Measurements from ENCODE around the gene FAM234B. TPM values are rescaled to one million over a fixed set of nuclear protein-coding genes. Genes with fewer than 3 reads are reported as not detected.

The FAM234B gene
- total RNA-seq, 1 donor: 3.3 TPM

GRCh38 chr12:13002301-13003097 lies 41.7 kb upstream of the FAM234B start:
- Histone ChIP-seq H3K36me3 (ENCODE audit: insufficient read depth, low read length) (no peaks in the 10 kb centered on the region), H4K20me1 (ENCODE audit: insufficient read depth, low read length) (peaks cover 14% of the 10 kb centered on the region), H2AFZ (ENCODE audit: low read length) (no peak overlapping the region), H3K27me3 (ENCODE audit: insufficient read depth, low read length) (no peaks in the 10 kb centered on the region), H3K4me3 (ENCODE audit: insufficient read depth, low read length) (peak overlapping the region; percentile 84), H3K9me3 (ENCODE audit: low read depth, low read length) (no peaks in the 10 kb centered on the region), H3K4me2 (ENCODE audit: insufficient read depth, low read length) (peak overlapping the region; percentile 94), H3K4me1 (ENCODE audit: insufficient read depth, low read length) (peaks cover 32% of the 10 kb centered on the region), H3K79me2 (ENCODE audit: insufficient read depth, low read length) (peaks cover 46% of the 10 kb centered on the region), H3K27ac (ENCODE audit: low read depth, low read length) (no peak overlapping the region)
- peak; percentile 42 for DNase-seq (ENCODE audit: insufficient read length, low spot score, missing footprints)
- TF ChIP-seq CTCF (IDR thresholded peaks at IDR 0.05; ENCODE audit: extremely low read depth, low read depth, low read length): no peak

GRCh38 chr12:13004361-13004760 lies 39.8 kb upstream of the FAM234B start:
- no peak overlapping the region for H2AFZ ChIP-seq (ENCODE audit: low read length)
- no peaks in the 10 kb centered on the region for H3K9me3 ChIP-seq (ENCODE audit: low read depth, low read length)
- no peaks in the 10 kb centered on the region for H3K36me3 ChIP-seq (ENCODE audit: insufficient read depth, low read length)
- H3K27ac ChIP-seq (ENCODE audit: low read depth, low read length): no peak overlapping the region
- H3K4me2 ChIP-seq (ENCODE audit: insufficient read depth, low read length): no peak overlapping the region
- peaks cover 23% of the 10 kb centered on the region for H3K4me1 ChIP-seq (ENCODE audit: insufficient read depth, low read length)
- no peak for DNase-seq (ENCODE audit: insufficient read length, low spot score, missing footprints)
- H3K27me3 ChIP-seq (ENCODE audit: insufficient read depth, low read length): no peaks in the 10 kb centered on the region
- no peak for TF ChIP-seq CTCF (IDR thresholded peaks at IDR 0.05; ENCODE audit: extremely low read depth, low read depth, low read length)
- H3K79me2 ChIP-seq (ENCODE audit: insufficient read depth, low read length): peaks cover 28% of the 10 kb centered on the region
- H4K20me1 ChIP-seq (ENCODE audit: insufficient read depth, low read length): no peaks in the 10 kb centered on the region
- no peak overlapping the region for H3K4me3 ChIP-seq (ENCODE audit: insufficient read depth, low read length)

DNA sequence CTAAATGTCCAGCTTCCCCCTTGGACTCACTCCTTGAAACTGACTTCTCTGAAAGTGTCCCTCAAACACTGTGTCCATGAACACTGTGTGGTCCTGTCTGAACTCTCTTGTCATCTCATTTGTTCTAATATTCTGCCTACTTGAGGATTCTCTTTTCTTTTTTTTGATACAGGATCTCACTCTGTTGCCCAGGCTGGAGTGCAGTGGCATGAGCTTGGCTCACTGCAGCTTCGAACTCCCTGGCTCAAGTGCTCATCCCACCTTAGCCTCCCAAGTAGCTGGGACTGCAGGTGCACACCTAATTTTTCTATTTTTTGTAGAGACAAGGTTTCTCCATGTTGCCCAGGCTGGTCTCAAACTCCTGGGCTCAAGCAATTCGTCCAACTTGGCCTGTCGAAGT lies 39.2 kb upstream of the FAM234B start:
- DNase-seq (ENCODE audit: insufficient read length, low spot score, missing footprints): no peak
- Histone ChIP-seq H3K79me2 (ENCODE audit: insufficient read depth, low read length) (peaks cover 22% of the 10 kb centered on the region), H3K9me3 (ENCODE audit: low read depth, low read length) (no peaks in the 10 kb centered on the region), H2AFZ (ENCODE audit: low read length) (no peak overlapping the region), H3K27ac (ENCODE audit: low read depth, low read length) (no peak overlapping the region), H3K4me3 (ENCODE audit: insufficient read depth, low read length) (no peak overlapping the region), H3K27me3 (ENCODE audit: insufficient read depth, low read length) (no peaks in the 10 kb centered on the region), H3K36me3 (ENCODE audit: insufficient read depth, low read length) (no peaks in the 10 kb centered on the region), H4K20me1 (ENCODE audit: insufficient read depth, low read length) (no peaks in the 10 kb centered on the region), H3K4me2 (ENCODE audit: insufficient read depth, low read length) (no peak overlapping the region), H3K4me1 (ENCODE audit: insufficient read depth, low read length) (peaks cover 23% of the 10 kb centered on the region)
- TF ChIP-seq CTCF (IDR thresholded peaks at IDR 0.05; ENCODE audit: extremely low read depth, low read depth, low read length): no peak

- no peak for DNase-seq (ENCODE audit: insufficient read length, low spot score, missing footprints)
- Histone ChIP-seq H3K36me3 (ENCODE audit: insufficient read depth, low read length) (no peaks in the 10 kb centered on the region), H3K79me2 (ENCODE audit: insufficient read depth, low read length) (peaks cover 18% of the 10 kb centered on the region), H3K27me3 (ENCODE audit: insufficient read depth, low read length) (no peaks in the 10 kb centered on the region), H2AFZ (ENCODE audit: low read length) (no peak overlapping the region), H3K4me3 (ENCODE audit: insufficient read depth, low read length) (no peak overlapping the region), H3K27ac (ENCODE audit: low read depth, low read length) (no peak overlapping the region), H3K9me3 (ENCODE audit: low read depth, low read length) (no peaks in the 10 kb centered on the region), H3K4me1 (ENCODE audit: insufficient read depth, low read length) (peaks cover 23% of the 10 kb centered on the region), H4K20me1 (ENCODE audit: insufficient read depth, low read length) (no peaks in the 10 kb centered on the region), H3K4me2 (ENCODE audit: insufficient read depth, low read length) (no peak overlapping the region)
- TF ChIP-seq CTCF (IDR thresholded peaks at IDR 0.05; ENCODE audit: extremely low read depth, low read depth, low read length): no peak
Observed at GRCh38 chr12:13005649-13006048, 38.5 kb upstream of the FAM234B start.
